A673 (cell line): Measurements from ENCODE around the gene RPGRIP1.

Experiments used
- EZH2 ChIP-seq: fragments of 200-600 bp; sonication (generic); IDR thresholded peaks from 2 replicates; pipeline ENCODE4 v1.6.1; 2017; ENCODE audit warnings: borderline replicate concordance, low read depth, mild to moderate bottlenecking, mixed read lengths, antibody characterized with exemption, low read length; ENCODE audit not compliant: poor library complexity, severe bottlenecking
- TF ChIP-seq, protein P1 (sequence below): fragments of 300-800, 200-600 bp; sonication (generic); conservative IDR thresholded peaks from 2 replicates; pipeline ENCODE4 v1.5.1; 2017; ENCODE audit warnings: low read depth, mild to moderate bottlenecking, antibody characterized with exemption, low read length, moderate library complexity, mixed read lengths

DNA sequence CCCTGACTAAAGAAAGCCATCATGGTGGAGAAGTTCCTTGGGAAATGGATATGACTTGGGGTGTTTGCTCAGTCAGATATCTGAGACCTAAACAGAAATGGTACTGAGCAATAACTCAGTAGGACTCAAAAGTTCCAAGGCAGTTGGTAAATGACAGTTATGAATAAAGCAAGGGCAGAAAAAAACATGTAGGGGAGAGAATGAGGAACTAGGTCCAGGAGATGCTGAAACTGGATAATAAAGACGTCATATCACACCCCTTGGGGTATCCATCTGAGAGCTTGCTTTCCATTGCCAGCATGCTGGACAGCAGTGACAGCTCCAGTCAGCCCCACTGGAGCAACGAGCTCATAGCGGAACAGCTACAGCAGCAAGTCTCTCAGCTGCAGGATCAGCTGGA lies 37.5 kb downstream of the RPGRIP1 start:
- TF ChIP-seq, protein P1, sequence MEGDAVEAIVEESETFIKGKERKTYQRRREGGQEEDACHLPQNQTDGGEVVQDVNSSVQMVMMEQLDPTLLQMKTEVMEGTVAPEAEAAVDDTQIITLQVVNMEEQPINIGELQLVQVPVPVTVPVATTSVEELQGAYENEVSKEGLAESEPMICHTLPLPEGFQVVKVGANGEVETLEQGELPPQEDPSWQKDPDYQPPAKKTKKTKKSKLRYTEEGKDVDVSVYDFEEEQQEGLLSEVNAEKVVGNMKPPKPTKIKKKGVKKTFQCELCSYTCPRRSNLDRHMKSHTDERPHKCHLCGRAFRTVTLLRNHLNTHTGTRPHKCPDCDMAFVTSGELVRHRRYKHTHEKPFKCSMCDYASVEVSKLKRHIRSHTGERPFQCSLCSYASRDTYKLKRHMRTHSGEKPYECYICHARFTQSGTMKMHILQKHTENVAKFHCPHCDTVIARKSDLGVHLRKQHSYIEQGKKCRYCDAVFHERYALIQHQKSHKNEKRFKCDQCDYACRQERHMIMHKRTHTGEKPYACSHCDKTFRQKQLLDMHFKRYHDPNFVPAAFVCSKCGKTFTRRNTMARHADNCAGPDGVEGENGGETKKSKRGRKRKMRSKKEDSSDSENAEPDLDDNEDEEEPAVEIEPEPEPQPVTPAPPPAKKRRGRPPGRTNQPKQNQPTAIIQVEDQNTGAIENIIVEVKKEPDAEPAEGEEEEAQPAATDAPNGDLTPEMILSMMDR, result no peak
- TF ChIP-seq EZH2, result no peak
